HEK293 (cell line): ENCODE data around the gene RIPOR3.

Source experiments
- KLF7 ChIP-seq: fragments of 450-650 bp; formaldehyde crosslinking; IDR thresholded peaks from 2 replicates; pipeline ENCODE4 v1.5.1; 2016; ENCODE audit warnings: missing biosample characterization, missing genetic modification characterization, borderline replicate concordance
- SP2 ChIP-seq: fragments of 450-650 bp; formaldehyde crosslinking; IDR thresholded peaks from 2 replicates; pipeline ENCODE4 v1.5.1; 2016; ENCODE audit warnings: missing biosample characterization, missing genetic modification characterization
- YY1 ChIP-seq: fragments of 450-650 bp; formaldehyde crosslinking; IDR thresholded peaks from 2 replicates; pipeline ENCODE4 v1.5.1; 2018; ENCODE audit warnings: missing biosample characterization, missing genetic modification characterization
- ZNF174 ChIP-seq: fragments of 450-650 bp; formaldehyde crosslinking; IDR thresholded peaks from 2 replicates; pipeline ENCODE4 v1.5.0; 2017; ENCODE audit warnings: missing biosample characterization, mild to moderate bottlenecking, missing genetic modification characterization
- ZNF184 ChIP-seq: fragments of 450-650 bp; IDR thresholded peaks from 2 replicates; pipeline ENCODE4 v1.5.1; 2018; ENCODE audit warnings: missing biosample characterization, mild to moderate bottlenecking, missing genetic modification characterization
- ZNF221 ChIP-seq: fragments of 450-650 bp; formaldehyde crosslinking; IDR thresholded peaks from 2 replicates; pipeline ENCODE4 v1.5.1; 2017; ENCODE audit warnings: missing biosample characterization, missing genetic modification characterization, borderline replicate concordance
- ZNF24 ChIP-seq: fragments of 450-650 bp; formaldehyde crosslinking; IDR thresholded peaks from 2 replicates; pipeline ENCODE4 v1.5.1; 2016; ENCODE audit warnings: missing biosample characterization, missing genetic modification characterization
- ZNF292 ChIP-seq: fragments of 450-650 bp; formaldehyde crosslinking; IDR thresholded peaks from 2 replicates; pipeline ENCODE4 v1.5.1; 2016; ENCODE audit warnings: low read depth, missing biosample characterization, missing genetic modification characterization, borderline replicate concordance
- ZNF548 ChIP-seq: fragments of 450-650 bp; formaldehyde crosslinking; IDR thresholded peaks from 2 replicates; pipeline ENCODE4 v1.5.1; 2016; ENCODE audit warnings: missing biosample characterization, missing genetic modification characterization
- ZNF785 ChIP-seq: fragments of 450-650 bp; formaldehyde crosslinking; IDR thresholded peaks from 2 replicates; pipeline ENCODE4 v1.5.1; 2016; ENCODE audit warnings: missing biosample characterization, missing genetic modification characterization
- TF ChIP-seq, protein P1 (sequence below): fragments of 450-650 bp; formaldehyde crosslinking; IDR thresholded peaks from 2 replicates; pipeline ENCODE4 v1.5.1; 2016; ENCODE audit warnings: missing biosample characterization, missing genetic modification characterization
- TF ChIP-seq, protein P2 (sequence below): fragments of 450-650 bp; formaldehyde crosslinking; IDR thresholded peaks from 2 replicates; pipeline ENCODE4 v1.5.1; 2017; ENCODE audit warnings: missing biosample characterization, missing genetic modification characterization
- TF ChIP-seq, protein P3 (sequence below): fragments of 450-650 bp; formaldehyde crosslinking; IDR thresholded peaks from 2 replicates; pipeline ENCODE4 v1.5.1; 2016; ENCODE audit warnings: missing biosample characterization, missing genetic modification characterization

DNA sequence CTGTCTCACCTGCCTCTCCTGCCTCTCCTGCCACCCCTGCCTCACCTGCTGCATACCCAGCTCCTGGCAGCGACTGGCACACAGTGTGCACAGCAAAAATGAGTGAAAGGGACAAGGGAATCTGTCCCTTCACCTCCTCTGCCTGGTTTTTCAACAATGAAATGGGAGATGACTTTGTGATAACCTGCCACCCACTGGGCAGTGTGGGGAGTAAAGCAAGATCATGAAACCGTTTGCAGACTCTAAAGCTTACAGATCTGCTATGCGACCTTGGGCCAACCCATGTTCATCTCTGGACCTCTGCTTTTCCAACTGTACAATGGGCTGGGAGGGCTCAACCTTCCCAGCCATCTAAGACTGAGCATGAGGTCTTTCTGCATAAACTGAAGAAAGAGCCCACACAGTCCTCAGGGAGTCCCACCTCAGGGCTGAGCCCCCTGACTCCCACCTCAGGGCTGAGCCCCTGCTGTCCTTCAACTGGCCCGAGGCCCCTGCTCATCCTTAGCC, 81.1 kb downstream of the RIPOR3 start:
- TF ChIP-seq, protein P1, sequence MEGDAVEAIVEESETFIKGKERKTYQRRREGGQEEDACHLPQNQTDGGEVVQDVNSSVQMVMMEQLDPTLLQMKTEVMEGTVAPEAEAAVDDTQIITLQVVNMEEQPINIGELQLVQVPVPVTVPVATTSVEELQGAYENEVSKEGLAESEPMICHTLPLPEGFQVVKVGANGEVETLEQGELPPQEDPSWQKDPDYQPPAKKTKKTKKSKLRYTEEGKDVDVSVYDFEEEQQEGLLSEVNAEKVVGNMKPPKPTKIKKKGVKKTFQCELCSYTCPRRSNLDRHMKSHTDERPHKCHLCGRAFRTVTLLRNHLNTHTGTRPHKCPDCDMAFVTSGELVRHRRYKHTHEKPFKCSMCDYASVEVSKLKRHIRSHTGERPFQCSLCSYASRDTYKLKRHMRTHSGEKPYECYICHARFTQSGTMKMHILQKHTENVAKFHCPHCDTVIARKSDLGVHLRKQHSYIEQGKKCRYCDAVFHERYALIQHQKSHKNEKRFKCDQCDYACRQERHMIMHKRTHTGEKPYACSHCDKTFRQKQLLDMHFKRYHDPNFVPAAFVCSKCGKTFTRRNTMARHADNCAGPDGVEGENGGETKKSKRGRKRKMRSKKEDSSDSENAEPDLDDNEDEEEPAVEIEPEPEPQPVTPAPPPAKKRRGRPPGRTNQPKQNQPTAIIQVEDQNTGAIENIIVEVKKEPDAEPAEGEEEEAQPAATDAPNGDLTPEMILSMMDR (tag by site-specific recombination) = peak; percentile 26; the same call in 1 of the 2 replicates
- TF ChIP-seq ZNF24 (tag by site-specific recombination) (no peak), ZNF174 (tag by site-specific recombination) (no peak), ZNF548 (no peak), SP2 (tag by site-specific recombination) (no peak), ZNF184 (tag by site-specific recombination) (no peak), ZNF221 (tag by site-specific recombination) (no peak), ZNF292 (no peak), YY1 (tag by site-specific recombination) (no peak), ZNF785 (tag by site-specific recombination) (no peak), KLF7 (no peak)
- TF ChIP-seq, protein P2, sequence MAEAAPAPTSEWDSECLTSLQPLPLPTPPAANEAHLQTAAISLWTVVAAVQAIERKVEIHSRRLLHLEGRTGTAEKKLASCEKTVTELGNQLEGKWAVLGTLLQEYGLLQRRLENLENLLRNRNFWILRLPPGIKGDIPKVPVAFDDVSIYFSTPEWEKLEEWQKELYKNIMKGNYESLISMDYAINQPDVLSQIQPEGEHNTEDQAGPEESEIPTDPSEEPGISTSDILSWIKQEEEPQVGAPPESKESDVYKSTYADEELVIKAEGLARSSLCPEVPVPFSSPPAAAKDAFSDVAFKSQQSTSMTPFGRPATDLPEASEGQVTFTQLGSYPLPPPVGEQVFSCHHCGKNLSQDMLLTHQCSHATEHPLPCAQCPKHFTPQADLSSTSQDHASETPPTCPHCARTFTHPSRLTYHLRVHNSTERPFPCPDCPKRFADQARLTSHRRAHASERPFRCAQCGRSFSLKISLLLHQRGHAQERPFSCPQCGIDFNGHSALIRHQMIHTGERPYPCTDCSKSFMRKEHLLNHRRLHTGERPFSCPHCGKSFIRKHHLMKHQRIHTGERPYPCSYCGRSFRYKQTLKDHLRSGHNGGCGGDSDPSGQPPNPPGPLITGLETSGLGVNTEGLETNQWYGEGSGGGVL (tag by site-specific recombination) = no peak
- TF ChIP-seq, protein P3, sequence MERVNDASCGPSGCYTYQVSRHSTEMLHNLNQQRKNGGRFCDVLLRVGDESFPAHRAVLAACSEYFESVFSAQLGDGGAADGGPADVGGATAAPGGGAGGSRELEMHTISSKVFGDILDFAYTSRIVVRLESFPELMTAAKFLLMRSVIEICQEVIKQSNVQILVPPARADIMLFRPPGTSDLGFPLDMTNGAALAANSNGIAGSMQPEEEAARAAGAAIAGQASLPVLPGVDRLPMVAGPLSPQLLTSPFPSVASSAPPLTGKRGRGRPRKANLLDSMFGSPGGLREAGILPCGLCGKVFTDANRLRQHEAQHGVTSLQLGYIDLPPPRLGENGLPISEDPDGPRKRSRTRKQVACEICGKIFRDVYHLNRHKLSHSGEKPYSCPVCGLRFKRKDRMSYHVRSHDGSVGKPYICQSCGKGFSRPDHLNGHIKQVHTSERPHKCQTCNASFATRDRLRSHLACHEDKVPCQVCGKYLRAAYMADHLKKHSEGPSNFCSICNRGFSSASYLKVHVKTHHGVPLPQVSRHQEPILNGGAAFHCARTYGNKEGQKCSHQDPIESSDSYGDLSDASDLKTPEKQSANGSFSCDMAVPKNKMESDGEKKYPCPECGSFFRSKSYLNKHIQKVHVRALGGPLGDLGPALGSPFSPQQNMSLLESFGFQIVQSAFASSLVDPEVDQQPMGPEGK (tag by site-specific recombination) = no peak
